HG03558 (cell line): ENCODE results near the gene TMEM121.

ENCODE experiments used
- ATAC-seq: cut with Tn5 transposase; IDR thresholded peaks from one replicate; pipeline ENCODE4 v1.9.1; 2021; ENCODE audit warnings: moderate number of reproducible peaks; ENCODE audit not compliant: unreplicated experiment; ENCODE audit errors: extremely low read depth

Gene TMEM121

DNA sequence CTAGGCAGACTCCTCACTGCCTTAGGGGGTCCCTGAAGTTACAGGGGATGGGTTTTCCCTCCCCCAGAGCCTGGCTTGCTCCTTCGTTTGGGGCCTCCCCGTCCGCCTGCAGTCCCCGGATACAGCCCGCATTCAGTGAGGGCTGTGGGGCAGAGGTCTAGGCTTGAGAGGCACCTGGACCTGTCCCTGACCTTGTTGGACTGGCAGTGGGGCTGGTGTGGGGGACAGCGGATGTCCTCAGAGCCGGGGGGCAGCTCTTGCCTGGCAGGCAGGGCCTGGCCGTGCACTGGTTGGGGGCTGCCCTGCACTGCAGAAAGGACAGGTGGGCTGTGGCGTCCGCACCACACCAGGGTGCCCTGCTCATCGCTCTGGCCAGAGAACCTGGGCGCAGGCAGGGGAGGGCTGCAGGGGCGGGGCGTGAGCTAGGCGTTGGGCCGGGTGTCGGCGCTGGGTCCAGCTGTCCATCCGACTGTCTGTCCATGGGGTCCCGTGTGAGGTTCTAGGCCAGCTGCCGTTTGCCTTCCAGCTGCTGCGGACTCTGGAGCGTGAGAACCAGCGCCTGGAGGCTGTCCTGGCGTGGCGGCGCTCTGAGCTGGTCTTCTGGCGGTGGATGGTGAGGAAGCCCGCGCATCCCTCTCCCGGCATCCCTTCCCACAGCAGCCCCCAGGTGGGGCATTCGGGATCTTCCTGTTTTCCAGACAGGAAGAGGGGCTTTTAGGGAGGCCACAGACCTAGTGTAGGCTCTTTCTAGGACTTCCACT, 29.4 kb upstream of the TMEM121 start:
- ATAC-seq: no peak

DNA sequence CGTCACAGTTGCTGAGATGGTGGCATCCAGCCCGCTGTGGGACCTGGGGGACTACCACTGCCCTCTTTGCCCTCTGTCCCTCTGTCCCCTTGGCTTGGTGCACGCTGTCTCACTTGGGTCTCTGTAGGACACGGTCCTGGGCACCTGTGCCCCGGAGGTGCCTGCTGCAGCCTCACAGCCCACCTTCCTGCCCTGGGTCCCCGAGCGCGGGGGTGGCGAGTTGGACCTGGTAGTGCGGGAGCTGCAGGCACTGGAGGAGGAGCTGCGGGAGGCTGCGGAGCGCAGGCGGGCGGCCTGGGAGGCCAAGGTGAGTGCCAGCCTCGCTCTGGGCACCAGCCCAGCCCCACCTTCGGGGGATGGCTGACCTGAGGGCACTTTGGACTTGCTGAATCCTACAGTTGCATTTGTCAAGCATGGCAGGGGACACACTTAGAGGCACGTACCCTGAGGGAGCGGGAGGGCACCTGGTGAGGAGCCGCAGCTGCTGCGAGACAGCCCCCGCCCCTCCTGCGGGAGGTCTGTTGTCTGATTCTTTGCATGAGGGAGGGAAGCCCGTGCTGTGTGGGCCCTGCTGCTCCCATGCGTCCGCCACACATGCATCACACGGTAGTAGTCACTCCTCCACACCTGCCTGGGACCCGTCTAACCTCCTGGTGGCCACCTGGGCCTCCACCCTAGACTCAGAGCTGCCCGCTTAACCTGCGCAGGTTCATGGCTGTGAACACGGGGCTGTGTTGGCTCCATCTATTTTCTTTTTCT, 28.5 kb upstream of the TMEM121 start:
- no peak for ATAC-seq

DNA sequence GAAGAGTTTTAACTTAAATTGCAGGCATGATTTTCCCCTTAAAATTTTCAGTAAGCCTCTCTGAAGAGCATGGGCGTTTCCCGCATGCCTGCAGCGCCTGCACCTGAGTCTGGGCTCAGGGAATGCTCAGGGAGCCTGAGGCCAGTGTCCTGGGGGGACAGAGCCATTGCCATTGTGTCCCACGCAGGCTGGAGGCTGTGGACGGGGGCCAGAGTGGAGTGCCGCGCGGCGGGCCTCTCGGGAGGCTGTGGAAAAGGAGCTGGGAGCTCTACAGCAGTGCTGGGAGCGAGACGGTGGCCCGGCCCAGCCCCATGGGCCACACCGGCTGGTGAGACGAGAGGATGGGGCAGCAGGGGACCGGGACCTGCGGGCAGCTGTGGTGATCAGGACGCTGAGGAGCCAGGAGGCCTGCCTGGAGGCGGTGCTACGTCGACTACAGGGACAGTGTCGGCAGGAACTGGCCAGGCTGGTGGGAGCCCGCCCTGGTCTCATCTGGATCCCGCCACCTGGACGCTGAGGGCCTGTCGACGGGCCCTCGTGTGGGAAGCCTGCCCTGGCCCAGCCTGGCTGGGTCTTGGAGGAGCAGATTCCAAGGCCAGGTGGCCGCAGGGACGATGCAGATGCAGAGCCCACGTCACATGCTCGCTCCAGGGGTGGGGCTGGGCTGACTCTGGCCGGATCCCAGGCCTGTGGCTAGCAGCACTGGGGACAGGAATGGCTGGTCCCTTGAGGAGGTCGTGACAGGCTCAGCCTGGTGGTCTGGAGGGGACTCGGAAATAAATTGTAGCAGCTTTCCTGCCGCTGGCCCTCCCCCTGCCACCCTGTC, 27.7 kb upstream of the TMEM121 start:
- no peak for ATAC-seq

DNA sequence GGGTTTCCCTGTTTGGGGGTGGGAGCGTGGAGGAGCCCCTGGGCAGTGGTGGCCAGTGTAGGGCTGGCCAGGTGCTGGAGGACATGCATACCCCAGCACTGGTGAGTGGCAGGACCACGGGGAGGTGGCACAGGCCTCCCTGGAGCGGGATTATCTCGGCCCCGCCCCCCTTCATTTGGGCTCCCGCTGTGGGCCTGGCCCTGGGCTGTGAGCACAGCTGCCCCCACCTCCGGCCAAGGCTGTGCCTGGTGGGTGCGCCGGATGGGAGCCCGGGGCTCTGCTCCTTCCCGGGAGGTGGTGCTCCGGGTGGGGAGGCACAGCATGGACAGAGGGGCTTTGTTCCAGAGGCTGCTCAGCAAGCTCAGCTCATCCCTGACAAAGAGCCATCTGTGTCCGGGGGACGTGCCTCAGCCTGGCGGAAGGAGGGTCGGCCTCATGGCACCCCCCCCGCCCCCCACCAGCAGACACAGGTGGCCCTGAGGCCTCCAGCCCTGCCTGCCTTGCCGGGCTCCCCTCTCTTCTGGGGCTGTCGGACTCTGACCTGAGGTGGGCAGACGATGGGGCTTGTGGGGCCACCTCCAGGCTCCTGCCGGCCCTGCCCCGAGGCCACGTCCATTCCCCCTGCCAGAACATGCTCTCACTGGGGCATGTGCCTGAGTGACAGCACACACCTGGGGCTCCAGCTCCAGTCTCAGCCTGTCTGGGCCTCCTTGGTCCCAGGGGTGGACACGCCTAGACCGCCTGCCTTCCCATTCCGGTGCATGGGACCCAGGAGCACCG, 26.9 kb upstream of the TMEM121 start:
- ATAC-seq: no peak

DNA sequence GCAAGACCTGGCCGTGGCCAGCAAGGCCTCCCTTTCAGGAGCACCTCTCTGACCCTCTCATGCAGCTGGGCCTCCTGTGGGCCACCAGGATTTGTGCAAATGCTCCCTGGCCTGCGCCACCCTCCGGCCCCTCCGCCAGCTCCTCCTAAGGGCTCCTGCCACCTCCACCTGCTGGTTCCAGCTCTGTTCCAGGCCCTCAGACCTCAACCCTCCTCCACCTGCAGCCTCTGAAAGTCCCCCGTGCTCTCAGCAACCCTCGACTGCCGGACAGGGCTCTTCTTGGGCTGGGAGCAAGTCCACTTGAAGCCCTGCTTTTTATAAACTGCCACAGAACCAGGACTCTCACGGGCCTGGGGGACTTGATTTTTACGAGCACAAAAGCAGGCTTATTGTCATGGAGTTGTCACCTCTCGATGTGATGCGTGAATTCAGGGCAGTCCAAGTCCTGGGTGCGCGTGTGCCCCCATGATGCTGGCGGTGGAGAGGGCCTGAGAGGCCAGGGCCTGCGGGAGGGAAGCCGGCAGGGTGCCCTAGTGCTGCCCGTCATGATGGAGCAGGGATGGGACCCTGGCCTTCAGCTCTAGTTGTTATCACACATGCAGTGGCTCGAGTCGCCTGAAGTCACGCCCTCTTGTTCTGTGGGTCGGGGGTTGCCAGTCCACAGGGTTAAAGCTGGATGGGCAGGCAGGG, 26.2 kb upstream of the TMEM121 start:
- ATAC-seq: no peak

DNA sequence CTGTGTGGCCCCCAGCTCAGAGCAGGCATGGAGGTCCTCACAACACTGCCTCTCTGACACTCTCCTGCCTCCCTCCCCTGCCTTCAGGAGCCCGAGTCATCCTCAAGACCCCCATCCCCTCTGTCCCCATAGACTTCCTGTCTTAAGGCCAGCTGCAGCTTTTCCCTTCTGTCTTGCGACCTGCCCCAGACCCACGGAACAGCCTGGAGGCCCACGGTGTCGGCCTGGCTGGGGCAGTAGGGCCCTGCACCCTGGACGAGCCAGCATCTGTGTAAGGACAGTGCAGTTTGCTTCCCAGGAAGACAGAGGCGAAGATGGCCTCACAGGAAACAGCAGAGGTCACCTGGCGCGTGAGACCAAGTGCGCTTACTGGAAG, 25.7 kb upstream of the TMEM121 start:
- no peak for ATAC-seq

DNA sequence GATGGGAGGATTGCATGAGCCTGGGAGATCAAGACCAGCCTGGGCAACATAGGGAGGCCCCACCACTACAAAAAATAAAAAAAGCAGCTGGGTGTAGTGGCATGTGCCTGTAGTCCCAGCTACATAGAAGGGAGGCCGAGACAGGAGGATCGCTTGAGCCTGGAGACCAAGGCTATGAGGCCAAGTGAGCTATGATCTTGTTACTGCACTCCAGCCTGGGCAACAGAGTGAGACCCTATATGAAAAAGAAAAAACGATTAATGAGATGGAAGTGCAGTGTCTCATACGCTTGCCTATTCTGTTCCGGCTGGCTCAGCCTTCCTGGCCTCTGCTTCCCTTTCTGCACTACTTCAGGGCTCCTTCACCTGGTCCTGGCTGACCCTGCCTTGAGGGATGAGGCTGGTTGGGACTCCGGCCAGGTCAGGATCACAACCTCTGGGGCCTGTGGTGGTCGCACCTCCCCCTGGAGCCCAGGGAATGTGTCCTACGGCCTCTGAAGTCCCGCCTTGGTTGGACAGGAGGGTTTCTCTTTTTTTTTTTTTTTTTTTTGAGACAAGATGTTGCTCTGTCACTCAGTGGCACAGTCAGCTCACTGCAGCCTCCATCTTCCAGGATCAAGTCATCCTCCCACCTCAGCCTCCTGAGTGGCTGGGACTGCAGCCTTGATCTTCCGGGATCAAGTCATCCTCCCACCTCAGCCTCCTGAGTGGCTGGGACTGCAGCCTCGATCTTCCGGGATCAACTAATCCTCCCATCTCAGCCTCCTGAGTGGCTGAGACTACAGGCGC, 24.7 kb upstream of the TMEM121 start:
- ATAC-seq: no peak

DNA sequence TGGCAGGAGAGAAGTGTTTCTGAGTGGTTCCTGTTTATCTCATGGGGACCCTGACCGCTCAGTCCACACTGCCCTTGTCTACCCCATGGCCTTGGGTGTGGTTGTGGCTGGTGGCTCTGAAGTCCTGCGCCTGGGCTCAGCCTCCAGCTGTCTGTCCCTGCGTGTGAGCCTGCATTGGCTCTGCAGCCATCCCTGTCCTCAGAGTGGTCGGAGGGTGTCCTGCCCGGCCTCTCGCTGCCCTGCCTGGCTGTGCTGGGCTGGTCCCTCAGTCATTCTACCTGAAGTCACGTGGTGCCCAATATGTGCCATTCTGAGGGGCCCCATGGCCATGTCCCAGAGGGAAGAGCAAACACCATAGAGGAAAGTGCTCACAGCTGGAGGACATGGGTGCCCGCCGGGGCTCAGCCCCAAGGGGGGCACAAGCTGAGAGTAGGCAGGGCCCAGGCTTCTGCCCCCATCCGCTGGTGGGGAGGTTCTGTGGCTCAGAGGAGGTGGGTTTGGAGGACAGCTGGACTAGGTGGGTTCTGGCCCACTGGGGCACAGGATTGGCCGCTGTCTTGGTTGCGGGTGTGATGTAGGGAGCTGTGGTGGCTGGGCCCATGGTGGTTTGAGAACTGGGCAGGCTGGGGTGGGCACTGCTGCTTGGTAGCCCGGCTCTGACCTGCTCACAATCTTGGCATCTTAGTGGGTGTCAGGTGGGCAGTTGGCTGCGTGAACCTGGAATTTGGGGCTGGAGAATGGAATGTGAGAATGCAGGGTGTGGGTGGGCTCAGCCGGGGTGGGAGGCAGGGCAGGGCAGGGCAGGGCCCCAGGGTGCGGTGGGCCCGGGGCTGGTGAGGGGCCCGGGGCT, 23.7 kb upstream of the TMEM121 start:
- ATAC-seq: no peak

DNA sequence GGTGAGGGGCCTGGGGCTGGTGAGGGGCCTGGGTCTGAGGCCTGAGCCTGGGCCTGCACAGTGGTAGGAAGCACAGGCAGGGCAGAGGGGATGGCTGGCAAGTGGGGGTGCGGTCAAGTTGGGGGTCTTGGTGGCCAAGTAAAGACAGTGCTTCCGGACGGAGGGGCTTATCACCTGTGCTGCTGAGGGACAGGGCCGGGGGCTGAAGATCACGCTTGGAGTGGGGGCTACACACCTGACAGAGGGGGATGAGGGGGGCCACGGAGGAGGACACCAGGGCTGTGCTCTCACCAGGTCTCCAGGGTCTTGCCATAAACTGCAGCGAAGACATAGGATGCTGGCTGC, 23.1 kb upstream of the TMEM121 start:
- ATAC-seq: no peak

DNA sequence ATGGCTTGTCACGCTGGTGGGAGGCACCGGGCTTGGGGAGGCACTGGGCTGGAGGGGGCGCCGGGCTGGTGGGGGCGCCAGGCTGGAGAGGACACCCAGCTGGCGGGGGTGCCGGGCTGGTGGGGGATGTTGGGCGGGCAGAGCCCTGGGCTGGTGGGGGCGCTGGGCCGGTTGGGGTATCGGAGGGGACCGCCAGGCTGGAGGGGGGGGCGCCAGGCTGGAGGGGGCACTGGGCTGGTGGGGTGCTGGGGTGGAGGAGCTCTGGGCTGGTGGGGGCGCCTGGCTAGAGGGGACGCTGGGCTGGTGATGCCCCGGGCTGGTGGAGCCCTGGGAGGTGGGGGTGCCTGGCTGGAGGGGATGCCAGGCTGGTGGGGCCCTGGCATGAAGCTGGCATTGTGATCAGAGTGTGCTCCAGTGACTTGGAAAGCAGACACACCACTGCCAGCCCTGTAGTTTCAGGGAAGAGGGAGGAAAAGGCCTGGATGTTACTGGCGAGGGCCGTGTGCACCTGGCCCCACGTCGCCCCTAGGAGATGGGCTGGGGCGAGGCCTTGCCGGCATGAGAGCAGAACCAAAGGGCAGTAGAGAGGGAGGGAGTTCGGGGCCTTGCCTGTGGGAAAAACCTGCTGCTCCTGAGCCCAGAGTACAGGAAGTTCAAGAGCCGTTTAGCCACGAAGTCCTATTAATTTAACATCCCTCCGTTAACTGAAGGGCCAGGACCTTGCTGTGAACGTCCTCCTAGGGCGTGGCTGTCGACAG, 22.3 kb upstream of the TMEM121 start:
- no peak for ATAC-seq

DNA sequence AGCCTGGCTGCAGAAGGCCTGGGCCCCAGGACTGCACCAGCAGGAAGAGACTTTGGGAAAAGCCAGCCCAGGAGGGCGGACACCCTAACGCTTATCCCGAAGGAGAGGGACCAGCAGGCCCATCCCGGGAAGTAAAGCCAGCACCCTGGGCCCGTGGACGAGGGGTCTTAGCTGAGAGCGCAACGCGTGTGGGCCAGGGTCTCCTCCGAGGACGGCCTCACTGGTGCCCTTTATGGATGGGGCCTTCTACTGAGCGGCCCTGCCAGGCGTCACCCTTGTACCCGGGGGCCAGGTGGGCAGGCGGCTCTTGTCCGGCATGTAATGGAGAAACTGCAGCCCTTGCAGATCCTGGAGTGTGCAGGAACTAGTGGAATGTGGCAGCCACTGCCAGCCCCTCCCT, 21.3 kb upstream of the TMEM121 start:
- no peak for ATAC-seq

DNA sequence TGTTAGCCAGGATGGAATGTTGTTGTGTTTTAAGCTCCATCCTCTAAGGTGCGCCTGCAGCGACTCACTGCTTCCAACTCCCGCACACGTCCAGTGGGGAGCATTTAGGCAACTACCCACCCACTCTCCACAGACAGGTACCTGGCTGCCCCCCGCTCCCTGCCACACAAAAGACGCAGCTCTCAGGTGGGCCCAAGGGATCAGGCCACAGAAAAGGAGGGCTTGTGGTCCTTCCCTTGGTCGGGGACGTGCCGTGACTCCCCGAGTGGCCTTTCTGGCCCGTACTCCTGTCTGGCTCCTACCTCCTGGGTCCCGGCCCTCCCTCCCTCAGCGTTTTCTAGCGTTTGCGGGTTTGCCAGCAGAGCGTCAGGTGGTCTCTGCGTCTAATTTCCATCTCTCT, 19.1 kb upstream of the TMEM121 start:
- ATAC-seq: no peak

DNA sequence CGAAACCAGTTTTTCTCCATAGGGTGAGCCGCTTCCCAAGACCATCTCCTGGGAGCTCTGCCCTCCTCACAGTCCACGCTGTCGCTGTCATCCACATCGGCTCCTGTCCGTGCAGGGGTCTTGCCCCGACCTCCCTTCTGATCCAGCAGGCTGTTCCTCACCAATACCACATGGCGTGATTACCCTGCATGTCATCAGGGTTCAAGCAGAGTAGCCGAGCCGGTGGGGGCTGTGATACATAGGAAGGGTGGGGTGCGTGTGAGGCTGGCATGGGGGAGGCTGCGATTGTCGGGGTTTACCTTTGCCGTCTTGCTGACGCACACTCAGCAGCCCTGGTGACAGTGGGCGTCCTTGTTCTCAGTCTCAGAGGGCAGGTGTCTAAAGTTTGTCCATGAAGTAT, 18.3 kb upstream of the TMEM121 start:
- ATAC-seq: no peak

DNA sequence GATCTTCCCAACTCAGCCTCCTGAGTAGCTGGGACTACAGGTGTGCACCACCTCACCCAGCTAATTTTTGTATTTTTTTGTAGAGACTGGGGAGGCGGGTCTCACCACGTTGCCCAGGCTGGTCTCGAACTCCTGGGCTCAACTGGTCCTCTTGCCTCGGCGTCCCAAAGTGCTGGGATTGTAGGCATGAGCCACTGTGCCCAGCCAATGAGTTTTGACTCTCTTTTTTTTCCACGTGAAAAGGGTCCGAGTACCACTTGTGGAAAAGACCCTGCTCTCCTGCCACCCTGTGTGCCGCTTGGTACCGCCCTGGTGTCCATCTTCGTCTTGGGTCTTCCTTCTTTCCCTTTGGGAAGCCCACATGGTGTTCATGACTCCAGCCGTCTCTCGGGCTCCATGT, 17.8 kb upstream of the TMEM121 start:
- no peak for ATAC-seq

DNA sequence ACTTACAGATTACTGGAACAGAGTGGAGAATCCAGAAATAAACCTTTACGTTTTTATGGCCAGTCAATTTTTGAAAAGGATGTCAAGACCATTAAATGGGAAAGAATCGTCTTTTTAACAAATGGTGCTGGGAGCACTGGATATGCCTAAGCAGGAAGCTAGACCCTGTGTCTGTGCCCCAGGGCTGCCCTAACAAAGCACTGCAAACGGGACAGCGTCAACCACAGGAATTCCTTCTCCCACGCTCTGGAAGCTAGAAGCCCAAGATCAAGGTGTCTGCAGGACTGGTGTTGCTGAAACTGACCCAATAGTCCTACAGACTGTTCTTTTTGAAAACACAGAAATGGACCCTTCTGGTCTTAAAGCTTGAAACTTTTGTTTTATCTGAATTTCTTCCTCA, 9.3 kb upstream of the TMEM121 start:
- ATAC-seq: no peak

DNA sequence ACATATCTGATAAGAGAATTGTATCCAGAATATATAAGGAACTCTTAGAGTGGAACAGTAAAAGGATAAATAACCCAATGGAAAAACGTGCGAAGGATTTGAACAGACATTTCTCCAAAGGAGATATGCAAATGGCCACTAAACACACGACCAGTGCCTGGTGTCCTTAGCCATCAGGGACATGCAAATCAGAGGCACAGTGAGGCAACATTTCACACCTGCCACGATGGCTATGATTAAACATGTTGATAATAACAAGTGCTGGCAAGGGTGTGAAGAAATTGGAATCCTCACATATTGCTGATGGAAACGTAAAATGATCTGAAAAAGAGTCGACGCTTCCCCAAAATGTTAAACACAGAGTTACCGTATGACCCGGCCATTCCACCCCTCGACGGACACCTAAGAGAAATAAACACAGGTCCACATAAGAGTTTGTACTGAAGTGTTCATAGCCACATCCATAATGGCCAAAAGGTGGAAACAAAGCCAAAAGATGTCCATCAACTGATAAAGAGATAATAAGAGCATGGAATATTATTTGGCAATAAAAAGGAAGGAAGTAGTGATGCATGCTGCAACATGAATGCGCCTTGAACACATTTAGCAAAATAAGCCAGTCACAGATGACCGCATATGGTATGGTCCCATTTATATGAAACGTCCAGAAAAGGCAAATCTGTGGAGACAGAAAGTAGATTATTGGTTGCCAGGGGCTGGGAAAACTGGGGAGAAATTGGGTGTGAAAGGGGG, 6.3 kb upstream of the TMEM121 start:
- no peak for ATAC-seq

DNA sequence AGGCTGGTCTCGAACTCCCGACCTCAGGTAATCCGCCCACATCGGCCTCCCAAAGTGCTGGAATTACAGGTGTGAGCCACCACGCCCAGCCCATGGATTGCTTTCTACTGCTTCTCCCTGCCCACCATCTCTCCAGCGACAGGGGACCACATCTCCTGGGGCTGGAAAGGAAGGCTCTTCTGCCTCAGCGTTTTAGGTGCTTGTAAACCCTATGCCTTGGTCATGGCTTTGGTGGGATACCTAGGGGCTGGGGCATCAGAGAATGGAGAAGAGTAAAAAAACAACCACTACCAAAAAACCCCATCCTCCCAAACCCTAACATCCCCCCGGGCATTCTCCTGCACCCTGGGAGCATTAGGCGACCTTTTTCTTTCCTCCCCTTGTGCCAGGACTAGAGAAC, 1.1 kb upstream of the TMEM121 start:
- ATAC-seq: no peak
